NCI-H524 (cell line): ENCODE measurements around the gene PDSS2.

Source experiments
- DNase-seq, 2 experiments: peaks; one replicate each; lab custom pipeline; 2025; lab: John Stamatoyannopoulos, UW

Gene PDSS2

DNA sequence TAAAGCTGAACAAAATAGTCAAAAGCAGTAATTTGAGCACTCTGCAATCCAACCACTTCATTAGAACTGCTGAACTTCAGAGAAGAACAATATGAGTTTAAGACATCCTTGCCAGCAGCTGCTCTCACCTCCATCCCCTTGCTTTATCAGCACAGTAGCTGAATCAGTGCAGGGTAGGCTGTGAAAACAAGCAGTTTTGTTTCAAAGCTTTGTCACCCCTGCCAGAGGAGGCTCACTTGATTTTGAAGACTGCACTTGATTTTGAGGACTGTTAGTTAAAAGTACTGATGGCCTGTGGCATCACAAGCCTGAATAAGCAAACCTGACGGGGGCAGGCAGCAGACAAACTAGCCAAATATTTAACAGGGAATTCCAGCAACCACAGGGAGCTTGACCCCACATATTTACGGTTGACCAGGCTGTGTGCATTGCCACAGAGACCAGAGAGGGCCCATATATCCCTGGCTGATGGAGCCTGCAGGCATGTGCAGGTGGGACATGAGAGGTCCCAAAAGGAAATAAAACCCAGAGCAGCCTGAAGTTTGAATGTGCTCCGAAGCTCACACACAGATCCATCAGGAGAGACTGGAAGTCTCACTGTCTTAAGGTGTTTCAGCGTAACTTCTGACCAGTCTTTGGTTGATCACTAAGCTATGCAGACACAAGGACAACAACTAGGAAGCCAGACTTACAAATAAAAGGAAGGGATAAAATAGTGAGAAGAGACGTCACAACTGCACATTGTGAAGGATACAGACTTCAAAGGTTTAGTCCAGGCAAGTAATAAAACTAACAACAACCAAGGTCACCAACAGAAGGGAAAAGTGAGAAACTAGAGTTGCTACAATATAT, 97.4 kb downstream of the PDSS2 start:
- no peak for DNase-seq

DNA sequence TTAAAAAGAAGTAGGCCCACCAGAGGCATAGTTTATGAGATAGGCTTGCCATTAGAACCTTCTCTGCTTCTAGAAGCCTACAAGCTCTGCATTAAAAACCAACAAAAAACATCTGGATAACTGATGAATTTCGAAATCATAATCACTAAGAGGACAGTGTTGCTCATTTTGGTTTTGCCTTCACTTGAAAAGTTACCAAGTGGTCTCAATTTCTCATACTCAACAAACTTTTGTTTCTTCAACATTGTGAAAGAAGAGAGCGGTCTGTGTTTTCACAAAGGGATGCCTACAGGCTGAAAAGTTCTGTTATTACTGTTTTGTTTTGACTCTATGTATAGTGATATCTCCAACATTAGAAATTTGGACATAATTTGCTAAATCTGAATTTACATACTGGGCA, 98.9 kb downstream of the PDSS2 start:
- DNase-seq, result no peak

DNA sequence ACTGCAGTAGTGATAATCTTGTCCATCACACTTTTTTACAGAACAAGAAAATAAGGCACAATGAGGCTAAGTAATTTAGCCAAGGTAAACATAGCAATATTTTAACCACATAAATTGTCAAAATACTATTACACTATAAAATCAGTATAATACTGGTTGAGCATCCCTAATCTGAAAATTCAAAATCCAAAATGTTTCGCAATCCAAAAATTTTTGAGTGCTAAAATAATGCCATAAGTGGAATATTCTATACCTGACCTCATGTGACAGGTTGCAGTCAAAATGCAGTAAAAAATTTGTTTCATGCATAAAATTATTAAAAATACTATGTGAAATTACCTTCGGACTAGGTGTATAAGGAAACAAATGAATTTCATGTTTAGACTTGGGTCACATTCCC, 101.5 kb downstream of the PDSS2 start:
- no peak for DNase-seq

DNA sequence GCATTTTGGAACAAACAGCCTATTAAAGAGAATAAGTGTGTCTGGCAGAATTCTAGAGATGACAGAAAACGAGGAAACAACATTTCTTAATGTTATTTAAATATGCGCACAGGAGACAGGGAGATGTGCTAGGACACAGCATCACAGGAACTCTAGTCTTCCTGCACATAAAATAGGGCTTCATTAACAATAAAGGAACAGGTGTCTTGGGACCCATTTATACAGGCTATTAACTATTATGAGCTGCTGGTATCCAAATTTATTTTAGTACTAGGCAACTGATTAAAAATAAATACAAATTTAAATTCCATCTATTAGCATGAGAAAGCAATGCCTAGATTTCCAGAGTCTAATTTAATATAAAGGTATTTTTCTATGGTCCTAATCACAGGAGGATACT, 102.3 kb downstream of the PDSS2 start:
- DNase-seq, result no peak

DNA sequence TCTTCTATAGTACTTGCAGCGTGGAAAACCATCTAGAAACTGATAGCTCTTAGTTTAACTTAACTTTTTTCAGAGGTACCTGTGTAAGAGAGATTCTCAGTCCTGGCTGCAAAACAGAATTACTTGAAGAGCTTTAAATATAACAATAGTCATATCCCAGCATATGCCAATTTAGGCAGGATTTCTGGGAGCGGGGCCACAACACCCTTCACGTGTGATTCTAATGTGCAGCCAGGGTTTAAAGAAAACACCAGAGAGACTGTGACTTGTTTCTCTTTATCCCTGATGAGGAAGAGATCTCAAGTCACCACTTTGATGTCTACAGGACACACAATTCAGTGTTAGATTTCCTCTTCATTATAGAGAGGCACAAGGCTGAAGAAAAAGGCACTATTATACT, 103.7 kb downstream of the PDSS2 start:
- no peak for DNase-seq

DNA sequence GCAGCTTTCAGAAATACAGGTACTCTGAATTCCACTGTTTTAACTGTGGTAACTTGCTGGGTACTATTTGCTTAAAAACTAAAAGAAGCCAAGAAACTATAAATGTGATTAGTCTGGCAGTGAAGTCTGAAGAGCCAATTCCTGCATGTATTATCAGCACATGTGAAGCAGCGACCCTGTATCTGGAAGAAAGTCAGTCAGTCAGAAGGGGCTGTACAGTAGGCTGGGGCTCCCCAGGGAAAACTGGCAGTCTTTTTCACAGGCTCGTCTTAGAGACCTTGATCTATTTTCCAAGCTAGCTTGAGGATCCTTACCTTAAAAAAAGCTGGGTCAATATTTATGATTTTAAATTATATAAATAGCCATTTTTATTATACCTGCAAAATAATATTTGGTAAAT, 104.9 kb downstream of the PDSS2 start:
- peak in 1 of 2 experiments; percentile 11 for DNase-seq

DNA sequence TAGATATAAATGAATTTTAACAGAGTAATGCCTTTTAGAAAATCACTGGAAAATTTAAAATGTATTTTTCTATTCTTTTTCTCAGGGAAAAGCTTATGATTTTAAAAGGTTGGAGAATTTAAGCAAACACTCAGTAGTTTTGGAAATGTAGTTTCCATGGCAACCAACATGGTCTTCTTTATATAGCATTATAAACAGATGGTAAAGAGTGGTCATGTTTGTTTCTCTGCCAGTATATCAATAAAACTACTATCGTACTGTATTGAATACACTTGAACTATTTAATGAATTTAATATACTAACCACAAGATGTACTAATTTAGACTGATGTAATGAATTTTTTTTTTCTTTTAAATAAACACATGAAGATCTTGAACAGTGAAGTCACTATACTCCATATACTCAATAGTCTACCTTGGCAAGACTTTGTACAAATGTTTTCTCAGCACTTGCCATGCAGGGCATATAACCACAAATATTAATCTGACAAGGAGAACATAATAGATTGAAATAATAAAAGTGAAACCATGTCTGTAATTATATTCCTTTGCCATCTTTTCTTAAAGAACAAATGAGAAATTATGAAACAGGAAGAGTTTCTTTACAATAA, 105.5 kb downstream of the PDSS2 start:
- DNase-seq, result no peak

DNA sequence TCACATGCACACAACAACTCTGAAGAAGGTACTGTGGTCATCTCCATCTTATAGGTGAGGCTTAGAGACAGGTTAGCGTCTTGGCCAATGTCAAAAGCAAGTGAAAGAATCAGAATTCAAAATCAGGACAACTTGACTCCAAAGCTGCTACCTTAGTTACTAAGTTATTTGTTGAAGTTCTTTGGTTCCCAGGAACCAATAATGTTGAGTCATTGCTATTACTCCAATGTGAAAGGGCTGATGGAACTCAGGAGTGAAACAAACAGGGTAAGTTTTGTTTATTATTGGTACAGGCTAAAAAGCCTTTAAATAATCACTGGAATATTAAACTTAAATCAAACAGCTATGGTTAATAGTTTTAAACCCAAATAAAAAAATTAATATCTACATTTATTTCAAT, 111.1 kb downstream of the PDSS2 start:
- no peak for DNase-seq

DNA sequence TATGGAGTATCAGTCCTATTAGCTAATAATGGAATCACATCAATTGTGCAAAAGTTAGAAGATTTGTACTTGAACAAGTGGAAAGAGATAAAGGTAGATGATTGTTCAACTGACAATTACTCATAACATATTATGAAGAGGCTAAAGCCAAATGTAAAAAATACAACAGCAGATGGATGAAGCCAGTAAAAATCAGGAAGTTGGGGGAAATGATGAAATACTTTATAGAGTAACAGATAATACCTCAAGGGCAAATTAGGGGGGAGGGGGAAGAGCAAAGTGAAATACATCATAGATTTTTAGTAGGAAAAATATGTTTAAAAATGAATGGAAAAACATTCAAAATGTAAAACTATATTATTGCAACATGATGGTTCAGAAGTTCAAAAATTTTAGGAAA, 114.0 kb downstream of the PDSS2 start:
- peak in 1 of 2 experiments; percentile 41 for DNase-seq

DNA sequence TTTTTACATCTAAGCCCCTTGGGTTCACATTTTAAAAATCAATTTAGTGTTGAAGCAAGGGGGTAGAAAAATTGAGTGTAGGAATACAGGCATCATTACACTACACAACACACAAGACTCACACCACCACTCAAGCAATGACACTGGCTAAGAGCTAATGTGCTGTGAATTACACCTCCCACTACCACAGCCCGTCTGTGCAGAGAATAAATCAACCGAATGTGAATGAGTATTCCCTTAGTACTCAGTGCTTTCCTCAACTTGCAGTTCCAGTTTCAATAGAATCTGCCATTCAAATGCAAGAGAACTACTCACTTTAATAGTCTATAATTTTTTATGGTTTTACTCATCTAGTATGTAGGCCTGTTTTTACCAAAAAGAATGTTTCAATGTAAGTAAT, 114.4 kb downstream of the PDSS2 start:
- no peak for DNase-seq

DNA sequence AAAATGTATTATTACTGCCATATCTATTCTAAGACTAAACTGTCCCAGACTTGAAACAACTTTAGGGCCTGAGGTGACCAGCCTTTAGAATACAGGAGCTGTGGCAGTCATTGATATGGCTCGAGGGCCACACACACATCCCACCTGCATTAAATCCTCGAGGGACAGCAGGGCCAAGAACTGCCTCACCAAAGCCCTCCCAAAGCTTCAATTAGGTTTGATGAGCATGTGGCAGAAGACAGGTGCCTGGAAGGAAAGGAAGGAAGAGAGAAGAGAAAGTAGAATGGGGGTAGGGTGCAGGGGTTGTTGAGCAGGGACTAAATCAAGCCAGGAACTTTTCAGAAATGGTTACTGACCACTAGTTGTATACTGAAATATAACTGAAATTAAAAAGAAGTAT, 115.0 kb downstream of the PDSS2 start:
- DNase-seq, result peak in 1 of 2 experiments; percentile 43

DNA sequence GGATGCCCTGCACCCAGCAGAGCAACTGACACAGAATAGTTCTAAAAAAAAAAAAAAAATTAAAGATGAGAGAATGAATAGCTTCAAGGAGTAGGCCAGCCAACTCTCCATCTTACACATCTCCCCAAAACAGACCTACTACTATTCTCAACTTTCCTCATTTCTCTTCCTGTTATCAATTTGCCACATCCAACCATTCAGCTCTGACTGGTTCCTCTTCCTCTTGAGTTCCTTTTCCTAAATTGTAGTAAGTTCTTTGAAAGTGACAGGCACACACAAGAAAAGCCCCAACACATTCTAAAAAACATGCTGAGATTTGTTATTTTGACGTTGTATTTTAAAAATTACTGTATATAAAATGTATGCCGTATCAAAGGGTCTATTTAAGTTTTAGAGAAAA, 117.2 kb downstream of the PDSS2 start:
- no peak for DNase-seq

DNA sequence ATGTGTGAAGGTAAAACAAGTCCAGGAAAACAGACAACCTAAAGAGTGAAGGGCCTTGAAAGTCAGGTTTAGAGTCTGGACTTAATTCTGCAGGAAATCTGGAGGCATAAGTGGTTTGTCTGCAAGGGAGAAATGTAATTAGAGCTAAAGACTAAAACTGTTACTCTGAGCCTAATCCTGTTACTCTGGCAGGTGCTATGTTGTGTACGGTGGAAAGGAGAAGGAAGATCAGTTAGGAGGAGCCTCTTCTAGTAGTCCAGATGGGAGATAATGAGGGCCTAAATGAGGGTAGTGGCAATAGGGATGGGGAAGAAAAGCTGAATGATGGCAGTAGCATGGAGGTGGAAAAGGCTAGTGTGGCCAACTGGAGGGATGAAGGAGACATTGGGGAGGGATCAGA, 118.5 kb downstream of the PDSS2 start:
- peak; percentile 89 to 95 for DNase-seq

DNA sequence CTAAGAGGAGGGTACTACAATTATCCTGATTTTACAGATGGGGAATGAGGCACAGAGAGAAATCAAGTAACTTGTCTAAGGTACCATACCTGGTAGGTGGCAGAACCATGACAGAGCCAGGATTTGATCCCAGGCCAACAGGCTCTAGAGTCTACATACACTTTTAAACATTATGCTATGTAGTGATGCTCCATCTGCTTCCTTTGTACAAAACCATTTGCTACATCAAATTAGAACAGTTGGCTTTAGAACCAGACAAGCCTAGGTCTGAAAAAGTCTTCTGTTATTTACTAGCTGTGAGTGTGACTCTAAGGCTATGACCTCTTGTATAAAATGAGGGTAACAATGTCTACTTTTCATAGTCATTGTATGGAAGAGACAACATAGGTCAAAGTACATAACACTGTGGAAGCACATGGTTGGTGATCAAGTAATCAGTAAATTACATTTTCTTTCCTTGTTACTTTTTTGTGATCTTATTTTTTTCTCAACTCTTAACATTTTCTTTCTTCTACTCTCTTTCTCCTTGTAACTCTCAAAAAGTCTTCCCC, 122.1 kb downstream of the PDSS2 start:
- no peak for DNase-seq

DNA sequence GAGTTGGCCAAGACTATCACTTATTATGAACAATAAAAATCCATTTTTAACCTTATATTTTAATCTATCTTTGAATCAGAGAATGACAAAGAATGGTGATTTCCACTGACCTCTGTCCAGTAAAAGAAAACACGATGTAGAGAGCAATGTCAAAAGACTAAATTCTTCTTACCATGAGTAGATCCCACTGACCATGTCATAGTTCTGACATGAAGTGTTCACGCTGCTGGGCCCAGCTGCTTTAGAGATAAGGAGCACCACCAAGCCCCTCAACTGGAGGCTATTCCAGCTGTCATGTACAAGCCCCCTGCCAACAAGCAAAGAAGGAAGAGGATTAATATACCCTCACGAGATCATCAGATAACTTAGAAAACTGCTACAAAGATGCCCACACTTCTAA, 125.3 kb downstream of the PDSS2 start:
- DNase-seq, result no peak

DNA sequence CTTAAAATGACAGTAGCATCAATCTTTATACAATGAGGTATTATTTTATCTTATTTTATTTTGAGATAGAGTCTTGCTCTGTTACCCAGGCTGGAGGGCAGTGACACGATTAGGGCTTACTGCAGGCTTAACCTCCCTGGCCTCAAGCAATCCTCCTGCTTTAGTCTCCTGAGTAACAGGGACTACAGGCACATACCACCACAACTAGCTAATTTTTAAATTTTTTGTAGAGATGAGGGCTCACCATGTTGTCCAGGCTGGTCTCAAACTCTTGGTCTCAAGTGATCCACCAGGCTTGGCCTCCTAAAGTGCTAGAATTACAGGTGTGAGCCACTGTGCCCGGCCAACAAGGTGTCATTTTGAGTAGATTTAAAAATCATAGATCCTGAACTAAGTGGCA, 125.9 kb downstream of the PDSS2 start:
- no peak for DNase-seq

DNA sequence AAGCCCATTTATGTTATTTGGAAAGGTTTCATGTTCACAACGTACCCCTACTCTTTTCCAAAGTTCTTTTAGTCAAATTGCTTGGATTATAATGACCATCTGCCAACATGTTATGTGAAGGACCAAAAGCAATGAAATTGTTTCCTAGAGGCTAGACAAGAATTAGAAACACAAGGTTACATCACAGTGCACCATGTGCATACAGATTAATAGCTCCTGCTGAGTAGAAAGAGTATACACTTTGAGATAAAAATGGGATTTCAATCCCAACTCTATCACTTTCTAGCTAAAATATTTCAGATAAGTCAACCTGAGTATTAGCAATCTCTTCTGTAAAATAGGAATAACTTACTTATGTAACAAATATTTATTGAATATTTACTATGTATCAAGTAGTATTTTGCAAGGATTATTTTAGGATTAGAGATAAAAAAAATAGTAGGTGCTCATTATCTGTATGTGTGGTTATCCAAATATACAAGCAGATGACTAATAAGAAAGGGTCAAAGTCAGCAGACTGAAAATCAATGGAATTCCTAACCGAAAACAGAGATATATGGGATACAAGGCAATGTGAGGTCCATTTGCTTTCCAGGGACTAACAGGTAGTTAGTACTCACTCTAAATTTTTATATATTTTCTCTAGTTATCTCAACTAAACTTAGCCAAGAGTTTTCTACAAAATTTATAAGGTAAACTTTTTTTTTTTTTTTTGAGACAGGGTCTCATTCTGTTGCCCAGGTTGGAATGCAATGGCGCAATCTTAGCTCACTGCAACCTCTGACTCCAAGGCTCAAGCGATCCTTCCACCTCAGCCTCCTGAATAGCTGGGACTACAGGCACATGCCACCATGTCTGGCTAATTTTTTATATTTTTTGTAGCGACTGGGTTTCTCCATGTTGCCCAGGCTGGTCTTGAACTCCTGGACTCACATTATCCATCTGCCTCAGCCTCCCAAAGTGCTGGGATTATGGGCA, 127.7 kb downstream of the PDSS2 start:
- DNase-seq, result peak in 1 of 2 experiments; percentile 84

DNA sequence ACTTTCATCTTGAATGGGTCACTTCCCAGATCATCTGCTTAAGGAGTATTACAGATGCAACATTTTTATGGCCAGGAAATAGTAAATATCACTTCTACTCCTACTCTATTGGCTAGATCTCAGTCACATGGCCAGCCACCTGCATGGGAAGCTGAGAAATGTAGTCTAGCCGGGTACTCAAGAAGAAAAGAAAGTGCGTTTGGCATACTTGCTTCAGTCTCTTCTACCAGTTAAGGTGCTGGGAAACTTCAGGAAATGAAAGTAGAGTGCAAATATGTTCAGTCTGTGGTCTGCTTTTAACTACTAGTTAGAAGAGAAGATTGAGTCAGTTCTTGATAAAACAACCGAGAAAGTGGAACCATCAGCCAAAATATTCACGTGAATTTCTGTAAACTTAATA, 129.2 kb downstream of the PDSS2 start:
- no peak for DNase-seq

DNA sequence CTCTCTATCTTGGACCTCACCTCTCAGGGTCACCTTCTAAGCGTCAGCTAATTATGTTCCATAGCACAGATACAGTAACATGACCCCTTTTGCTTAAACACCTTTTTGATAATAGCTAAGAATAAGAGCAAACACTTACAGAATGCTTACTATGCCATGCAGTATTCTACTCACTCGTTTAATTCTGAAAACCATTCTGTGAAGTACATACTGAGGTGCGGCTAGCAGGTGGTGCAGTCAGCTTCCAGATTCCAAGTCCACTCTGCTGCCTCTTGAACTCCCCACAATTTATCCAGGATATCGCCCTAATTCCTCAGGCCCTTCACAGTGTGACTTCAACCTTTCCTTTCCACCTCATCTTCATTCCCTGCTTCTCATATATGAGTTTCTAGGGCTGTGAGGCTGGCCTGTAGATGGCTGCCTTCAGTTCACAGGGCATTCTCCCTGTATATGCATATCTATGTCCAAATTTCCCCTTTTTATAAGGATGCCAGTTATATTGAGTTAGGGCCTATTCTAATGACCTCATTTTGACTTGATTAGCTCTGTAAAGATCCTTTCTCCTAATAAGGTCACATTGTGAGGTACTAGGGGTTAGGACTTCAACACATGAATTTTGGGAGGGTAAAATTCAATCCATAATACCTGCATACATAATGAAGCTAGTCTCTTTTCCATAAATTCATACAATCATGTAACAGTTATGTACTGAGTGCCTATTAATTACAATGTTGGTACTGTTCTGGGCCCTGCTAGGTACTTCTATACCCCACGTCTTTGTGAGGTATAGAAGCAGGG, 130.1 kb downstream of the PDSS2 start:
- no peak for DNase-seq

DNA sequence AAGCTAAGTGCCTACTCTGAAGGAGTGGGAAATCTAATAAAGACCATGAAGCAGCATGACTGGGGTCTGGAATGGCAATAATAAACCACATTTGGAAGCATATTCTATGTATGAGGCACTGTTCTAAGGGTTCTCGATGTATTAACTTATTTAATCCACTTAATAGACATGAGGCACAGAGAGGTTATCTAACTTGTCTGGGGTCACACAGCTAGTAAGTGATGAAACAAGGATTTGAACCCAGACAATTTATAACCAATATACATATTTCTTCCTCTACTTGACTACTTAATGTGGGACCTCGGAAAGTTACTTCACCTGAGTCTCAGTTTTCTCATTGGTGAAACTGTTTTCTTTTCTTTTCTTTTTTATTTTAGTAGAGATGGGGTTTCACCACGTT, 131.3 kb downstream of the PDSS2 start:
- no peak for DNase-seq

DNA sequence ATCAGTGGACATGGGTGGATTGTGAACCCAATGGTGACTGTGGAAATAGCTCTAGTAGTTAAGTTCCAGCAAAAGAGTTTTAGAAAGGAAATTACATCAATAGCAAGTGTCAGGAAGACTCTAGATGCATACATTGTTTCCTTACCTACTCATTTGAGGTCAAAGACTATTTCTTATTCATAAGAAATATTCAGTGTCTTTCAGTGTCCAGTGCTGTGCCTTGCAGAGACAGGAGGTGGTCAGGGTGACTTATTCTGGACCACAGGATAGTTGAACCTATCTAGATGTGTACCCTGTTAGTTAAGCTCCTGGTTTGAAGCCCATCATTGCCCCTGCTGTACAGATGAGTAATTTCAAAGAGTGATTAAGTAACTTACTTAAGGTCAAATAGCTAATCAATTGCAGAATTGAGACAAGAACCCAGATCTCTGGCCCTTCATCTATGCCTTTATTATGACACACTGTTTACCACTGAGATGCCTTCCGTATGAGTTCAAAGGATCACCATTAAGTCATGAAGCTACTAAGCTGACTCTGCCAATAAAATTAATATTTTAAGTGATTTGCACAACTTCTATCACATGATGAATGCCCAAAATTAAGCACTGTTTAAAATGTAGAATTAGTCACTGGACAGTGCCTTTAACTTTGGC, 136.1 kb downstream of the PDSS2 start:
- no peak for DNase-seq
